ENCODE measurements around the gene SUSD4. TPM values are rescaled to one million over a fixed set of nuclear protein-coding genes. Genes with fewer than 3 reads are reported as not detected.
"Not testable (repeated sequence)": the region's sequence is repeated elsewhere in the genome, so short reads cannot be mapped to it uniquely, and the experiment has no call there.

SUSD4 gene
- total RNA-seq, 1 experiment from 2014 or later = 5.1 TPM

DNA sequence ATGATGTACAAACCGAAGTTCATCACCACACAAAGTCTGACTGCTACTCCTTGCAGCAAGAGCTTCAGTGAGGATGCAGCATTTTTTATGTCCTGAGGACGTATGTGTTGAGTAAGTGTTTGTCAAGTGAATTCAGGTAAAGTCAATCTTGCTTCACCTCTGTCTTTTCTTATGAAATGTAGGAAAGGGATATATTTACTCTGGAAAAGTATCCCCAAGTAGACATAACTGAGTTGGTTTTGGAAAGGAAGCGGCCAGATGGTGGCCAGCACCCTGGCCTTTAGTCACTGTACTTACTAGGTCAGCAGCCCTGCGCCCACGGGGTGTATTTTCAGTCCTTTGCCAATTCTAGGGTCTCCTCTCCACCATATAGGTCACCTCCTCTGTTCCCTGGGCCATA, 75.2 kb downstream of the SUSD4 start:
- H3K4me3 ChIP-seq = no peak overlapping the region
- no peaks in the 10 kb centered on the region for H3K36me3 ChIP-seq
- no peaks in the 10 kb centered on the region for H3K9me3 ChIP-seq
- no peak for DNase-seq
- H3K27me3 ChIP-seq = no peaks in the 10 kb centered on the region; the same call in none of the 2 replicates

GRCh38 chr1:223285452-223285851, 78.5 kb downstream of the SUSD4 start:
- no peaks in the 10 kb centered on the region for H3K36me3 ChIP-seq
- H3K4me3 ChIP-seq = no peak overlapping the region
- H3K9me3 ChIP-seq = no peaks in the 10 kb centered on the region
- peaks cover 3% of the 10 kb centered on the region for H3K27me3 ChIP-seq
- no peak for DNase-seq

DNA sequence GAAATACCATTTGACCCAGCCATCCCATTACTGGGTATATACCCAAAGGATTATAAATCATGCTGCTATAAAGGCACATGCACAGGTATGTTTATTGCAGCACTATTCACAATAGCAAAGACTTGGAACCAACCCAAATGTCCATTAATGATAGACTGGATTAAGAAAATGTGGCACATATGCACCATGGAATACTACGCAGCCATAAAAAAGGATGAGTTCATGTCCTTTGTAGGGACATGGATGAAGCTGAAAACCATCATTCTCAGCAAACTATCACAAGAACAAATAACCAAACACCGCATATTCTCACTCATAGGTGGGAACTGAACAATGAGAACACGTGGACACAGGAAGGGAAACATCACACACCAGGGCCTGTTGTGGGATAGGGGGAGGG, 80.3 kb downstream of the SUSD4 start:
- not testable (repeated sequence) for H3K9me3 ChIP-seq, DNase-seq, H3K36me3 ChIP-seq, H3K27me3 ChIP-seq, H3K4me3 ChIP-seq

- H3K27me3 ChIP-seq, H3K4me3 ChIP-seq, H3K9me3 ChIP-seq, H3K36me3 ChIP-seq, DNase-seq: not testable (repeated sequence)
Observed at GRCh38 chr1:223278311-223278710, 85.7 kb downstream of the SUSD4 start.

- no peak overlapping the region for H3K4me3 ChIP-seq
- no peak for DNase-seq
- peaks cover 4% of the 10 kb centered on the region for H3K27me3 ChIP-seq
- no peaks in the 10 kb centered on the region; the same call in 1 of the 2 replicates for H3K9me3 ChIP-seq
- H3K36me3 ChIP-seq = no peaks in the 10 kb centered on the region
Observed at GRCh38 chr1:223276029-223276428, 87.9 kb downstream of the SUSD4 start.

- Histone ChIP-seq H3K4me3 (no peak overlapping the region), H3K27me3 (0 out of 2 replicates have a peak, but pooled peaks cover 2% of the 10 kb centered on the region), H3K9me3 (no peaks in the 10 kb centered on the region), H3K36me3 (no peaks in the 10 kb centered on the region)
- no peak for DNase-seq
Observed at GRCh38 chr1:223273511-223273910, 90.5 kb downstream of the SUSD4 start.

DNA sequence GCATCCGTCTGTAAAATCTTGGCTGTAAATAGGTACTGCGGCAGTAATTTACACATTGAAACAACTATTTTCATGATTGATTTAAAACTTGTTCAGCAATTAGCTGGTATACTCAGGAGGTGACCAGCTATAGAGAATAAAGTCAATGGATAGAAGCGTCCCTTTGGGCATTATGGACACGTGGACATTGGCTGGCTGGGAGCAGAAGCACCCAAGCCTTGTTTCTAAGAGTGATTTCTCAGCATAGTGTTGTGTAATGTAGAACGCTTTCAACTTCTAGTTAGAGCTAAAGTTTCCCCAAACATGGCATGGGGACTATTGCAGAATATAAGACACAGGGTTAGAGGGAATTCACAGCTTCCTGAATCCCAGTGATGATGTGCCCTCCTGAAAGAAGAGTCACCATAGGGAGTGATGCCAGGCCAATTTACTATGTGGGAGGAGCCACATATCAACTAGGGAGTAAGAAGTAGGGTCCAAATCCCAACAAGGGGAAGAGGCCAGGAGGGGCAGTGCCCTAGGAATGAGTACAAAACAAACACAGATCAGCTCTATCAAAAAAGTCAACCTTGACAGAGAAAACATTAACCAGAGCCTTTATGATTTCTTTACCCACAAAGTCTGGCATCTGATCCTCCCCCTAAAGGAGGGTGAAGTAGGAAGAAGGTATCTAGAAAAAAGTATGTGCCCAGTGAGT, 92.7 kb downstream of the SUSD4 start:
- no peaks in the 10 kb centered on the region for H3K9me3 ChIP-seq

DNA sequence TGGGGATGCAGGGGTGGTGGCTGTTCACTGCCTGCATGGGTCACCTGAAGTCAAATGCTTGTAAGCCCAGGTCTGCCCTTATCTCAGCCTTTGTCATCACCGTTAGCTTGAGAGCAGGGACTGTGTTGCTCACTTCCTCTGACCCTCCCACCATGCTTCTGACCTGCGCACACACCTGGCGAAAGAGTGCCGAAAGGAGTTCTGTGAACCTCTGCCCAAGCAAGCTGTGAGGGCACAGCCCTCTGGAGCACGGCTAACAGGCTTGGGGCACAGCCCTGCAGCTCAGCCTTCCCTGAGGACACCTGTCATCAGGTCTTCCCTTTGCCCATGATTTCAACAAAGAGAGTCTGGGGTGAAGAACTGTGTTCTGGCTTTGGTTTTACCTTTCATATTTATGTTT, 93.8 kb downstream of the SUSD4 start:
- no peaks in the 10 kb centered on the region for H3K36me3 ChIP-seq
- no peak for DNase-seq
- H3K4me3 ChIP-seq = no peak overlapping the region
- no peaks in the 10 kb centered on the region for H3K9me3 ChIP-seq
- H3K27me3 ChIP-seq = no peaks in the 10 kb centered on the region

More for the DNA sequence above, 92.7 kb downstream of the SUSD4 start:
- Histone ChIP-seq H3K4me3 (no peak overlapping the region), H3K36me3 (no peaks in the 10 kb centered on the region), H3K27me3 (no peaks in the 10 kb centered on the region)
- no peak for DNase-seq

- Histone ChIP-seq H3K27me3 (no peaks in the 10 kb centered on the region), H3K4me3 (no peak overlapping the region), H3K9me3 (no peaks in the 10 kb centered on the region), H3K36me3 (no peaks in the 10 kb centered on the region)
- no peak for DNase-seq
Observed at GRCh38 chr1:223269006-223269405, 95.0 kb downstream of the SUSD4 start.

GRCh38 chr1:223266632-223267172, 97.3 kb downstream of the SUSD4 start:
- no peak for DNase-seq
- no peaks in the 10 kb centered on the region for H3K27me3 ChIP-seq
- H3K4me3 ChIP-seq = no peak overlapping the region
- H3K36me3 ChIP-seq = no peaks in the 10 kb centered on the region
- no peaks in the 10 kb centered on the region for H3K9me3 ChIP-seq

GRCh38 chr1:223264983-223265908, 98.7 kb downstream of the SUSD4 start:
- Histone ChIP-seq H3K36me3 (no peaks in the 10 kb centered on the region), H3K27me3 (no peaks in the 10 kb centered on the region), H3K4me3 (no peak overlapping the region), H3K9me3 (no peaks in the 10 kb centered on the region)
- no peak for DNase-seq

DNA sequence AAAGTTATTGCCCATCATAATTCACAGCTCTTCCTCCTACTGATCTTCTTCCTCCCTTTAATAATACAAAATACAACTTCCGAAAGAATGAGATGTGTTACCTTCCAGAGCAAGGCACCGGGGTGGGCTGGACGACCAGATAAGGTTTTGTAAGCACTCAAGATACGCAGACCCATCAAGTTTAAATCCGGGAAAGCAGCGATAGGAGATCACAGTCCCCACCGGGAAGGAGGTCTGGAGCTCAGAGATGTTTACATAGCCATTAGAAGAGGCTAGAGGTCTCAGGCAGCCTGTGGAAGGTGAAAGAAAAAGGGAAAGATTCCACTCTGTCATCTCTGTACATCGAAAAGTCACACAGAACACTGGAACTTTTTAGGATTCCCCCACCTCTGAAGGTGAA, 99.4 kb downstream of the SUSD4 start:
- Histone ChIP-seq H3K9me3 (no peaks in the 10 kb centered on the region), H3K27me3 (no peaks in the 10 kb centered on the region), H3K36me3 (no peaks in the 10 kb centered on the region), H3K4me3 (no peak overlapping the region)
- DNase-seq = no peak

DNA sequence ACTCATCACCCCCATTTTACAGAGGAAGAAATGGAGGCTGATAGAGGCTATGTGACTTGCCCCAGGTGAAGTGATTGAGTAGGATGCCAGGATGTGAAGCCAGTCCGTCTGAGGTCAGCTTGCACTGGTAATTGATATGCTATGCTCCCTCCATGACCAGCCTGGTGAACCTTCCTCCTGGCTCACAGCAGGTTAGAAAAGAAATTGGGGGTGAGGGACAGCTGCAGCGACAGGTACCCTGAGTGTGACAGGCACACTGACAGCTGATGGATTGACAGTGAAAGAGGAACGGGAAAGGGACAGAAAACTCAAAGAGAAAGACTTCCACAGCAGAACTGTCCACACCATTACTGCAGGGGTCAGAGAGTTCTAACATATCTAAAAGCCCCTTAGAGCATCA, 102.1 kb downstream of the SUSD4 start:
- Histone ChIP-seq H3K9me3 (no peaks in the 10 kb centered on the region), H3K27me3 (no peaks in the 10 kb centered on the region), H3K36me3 (no peaks in the 10 kb centered on the region), H3K4me3 (no peak overlapping the region)
- DNase-seq = no peak

GRCh38 chr1:223260712-223261111, 103.3 kb downstream of the SUSD4 start:
- Histone ChIP-seq H3K4me3 (no peak overlapping the region), H3K9me3 (no peaks in the 10 kb centered on the region), H3K27me3 (no peaks in the 10 kb centered on the region), H3K36me3 (no peaks in the 10 kb centered on the region)
- DNase-seq = no peak

DNA sequence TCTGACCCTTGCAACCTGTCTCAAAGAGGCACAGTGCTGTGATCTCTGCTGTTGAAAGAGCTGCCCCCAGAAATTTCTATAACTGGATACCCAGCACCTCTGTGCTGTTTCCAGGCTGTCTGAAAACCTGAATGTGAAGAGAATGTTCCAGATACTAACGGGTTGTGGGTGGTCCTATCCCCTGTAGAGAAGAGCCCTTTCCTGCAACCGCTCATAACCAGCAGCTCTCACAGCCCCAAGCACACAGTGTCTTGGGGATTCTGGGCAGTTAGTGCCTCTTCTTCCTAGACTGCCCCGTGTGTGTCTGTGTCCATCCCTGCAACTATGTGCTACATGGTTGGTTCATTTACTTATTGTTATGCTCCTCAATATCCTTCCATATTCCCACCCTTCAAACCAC, 104.5 kb downstream of the SUSD4 start:
- no peaks in the 10 kb centered on the region for H3K27me3 ChIP-seq
- no peak overlapping the region for H3K4me3 ChIP-seq
- no peak for DNase-seq
- H3K9me3 ChIP-seq = no peaks in the 10 kb centered on the region
- H3K36me3 ChIP-seq = no peaks in the 10 kb centered on the region

- no peaks in the 10 kb centered on the region for H3K27me3 ChIP-seq
- no peaks in the 10 kb centered on the region for H3K9me3 ChIP-seq
- H3K4me3 ChIP-seq = no peak overlapping the region
- H3K36me3 ChIP-seq = no peaks in the 10 kb centered on the region
- peak; percentile 66 for DNase-seq
Observed at GRCh38 chr1:223258751-223259198, 105.2 kb downstream of the SUSD4 start.

DNA sequence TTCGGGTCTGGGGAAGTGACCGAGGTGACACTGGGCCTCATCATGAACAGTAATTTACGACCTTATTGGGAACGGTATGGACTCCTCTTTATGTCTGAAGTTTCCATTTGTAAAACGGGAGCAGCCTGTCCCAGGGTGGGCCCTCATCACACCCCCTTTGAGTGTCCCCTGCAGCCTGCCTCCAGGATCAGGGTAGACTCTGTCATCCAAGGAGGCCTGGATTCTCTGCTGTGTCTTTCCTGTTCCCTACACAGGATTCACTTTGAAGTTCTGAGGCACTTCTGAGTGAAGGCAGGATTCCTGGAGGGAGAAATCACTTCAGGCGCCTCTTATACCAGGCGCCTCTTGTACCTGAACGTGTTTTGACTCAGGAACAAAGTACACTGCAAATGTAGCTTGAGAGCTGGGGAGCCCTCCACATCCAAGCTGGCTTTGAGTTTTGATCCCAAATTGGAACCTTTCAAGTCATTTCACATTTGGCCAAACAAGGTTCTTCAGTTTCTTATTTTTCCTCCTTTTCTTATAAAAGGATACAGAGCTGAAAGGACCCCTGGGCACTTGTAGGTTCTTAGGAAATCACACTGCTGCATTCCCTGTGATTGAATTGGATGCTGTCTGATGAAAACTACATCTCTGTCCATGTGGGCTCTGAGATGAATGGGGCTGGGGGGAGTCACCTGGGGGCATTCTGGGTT, 106.0 kb downstream of the SUSD4 start:
- no peaks in the 10 kb centered on the region for H3K27me3 ChIP-seq
- no peak overlapping the region for H3K4me3 ChIP-seq
- no peaks in the 10 kb centered on the region for H3K36me3 ChIP-seq
- no peaks in the 10 kb centered on the region for H3K9me3 ChIP-seq
- no peak for DNase-seq

Measured in MG63 (cell line).